Spinal cord (tissue), 10 donors: ENCODE results near the gene ZNF469. TPM values are rescaled to one million over a fixed set of nuclear protein-coding genes. Genes with fewer than 3 reads are reported as not detected.
A peak's percentile ranks its signal among the peaks of the same experiment; 100 is the strongest.

Experiments used
- DNase-seq, 6 donors: peaks; one replicate each; pipeline versions ENCODE4 v3.0.0 to v3.0.0-alpha.2; 2013 to 2015; ENCODE audit warnings: low spot score in 6 of 6, low read depth in 4 of 6
- H3K27ac ChIP-seq: one replicate; pipeline ENCODE4 v1.5.1; 2013; ENCODE audit warnings: low read depth, low read length, control low read depth
- H3K27me3 ChIP-seq: one replicate; pipeline ENCODE4 v1.6.1; 2013; ENCODE audit warnings: low read length; ENCODE audit not compliant: control insufficient read depth, insufficient read depth
- H3K36me3 ChIP-seq: one replicate; pipeline ENCODE4 v1.6.1; 2013; ENCODE audit warnings: low read length; ENCODE audit not compliant: control insufficient read depth, insufficient read depth
- H3K4me1 ChIP-seq: one replicate; pipeline ENCODE4 v1.6.1; 2013; ENCODE audit warnings: low read length; ENCODE audit not compliant: control insufficient read depth, insufficient read depth
- H3K4me3 ChIP-seq: one replicate; pipeline ENCODE4 v1.5.1; 2013; ENCODE audit warnings: low read depth, low read length, control low read depth
- H3K9me3 ChIP-seq: one replicate; pipeline ENCODE4 v1.6.1; 2013; ENCODE audit warnings: low read length; ENCODE audit not compliant: control insufficient read depth, insufficient read depth
- WGBS: methylation state at CpG from one replicate; pipeline ENCODE4 v1.1.5; 2013; ENCODE audit warnings: missing lambda C conversion rate; ENCODE audit not compliant: insufficient coverage; 5-methylcytosine and 5-hydroxymethylcytosine counted together
- polyA plus RNA-seq, 2 donors: library from polyadenylated mRNA; unstranded; fragments of 120-200 nt; gene quantifications; one replicate each; pipeline ENCODE4 v1.2.1, GENCODE V29; 2013; ENCODE audit not compliant: insufficient read length in 2 of 2
- total RNA-seq, 2 donors: library from RNA; depleted of rRNA in 1 of 2; stranded (reverse); fragments of 120-200 nt in 1 of 2; fragments of >200 nt in 1 of 2; gene quantifications; one replicate each; pipeline versions ENCODE4 v1.2.3 to v1.2.4, GENCODE V29; 2013 to 2014
- donor health status: healthy.

Gene ZNF469
- total and polyA plus RNA-seq, 4 donors, result 3.2 to 11.1 (median 5.8) TPM

DNA sequence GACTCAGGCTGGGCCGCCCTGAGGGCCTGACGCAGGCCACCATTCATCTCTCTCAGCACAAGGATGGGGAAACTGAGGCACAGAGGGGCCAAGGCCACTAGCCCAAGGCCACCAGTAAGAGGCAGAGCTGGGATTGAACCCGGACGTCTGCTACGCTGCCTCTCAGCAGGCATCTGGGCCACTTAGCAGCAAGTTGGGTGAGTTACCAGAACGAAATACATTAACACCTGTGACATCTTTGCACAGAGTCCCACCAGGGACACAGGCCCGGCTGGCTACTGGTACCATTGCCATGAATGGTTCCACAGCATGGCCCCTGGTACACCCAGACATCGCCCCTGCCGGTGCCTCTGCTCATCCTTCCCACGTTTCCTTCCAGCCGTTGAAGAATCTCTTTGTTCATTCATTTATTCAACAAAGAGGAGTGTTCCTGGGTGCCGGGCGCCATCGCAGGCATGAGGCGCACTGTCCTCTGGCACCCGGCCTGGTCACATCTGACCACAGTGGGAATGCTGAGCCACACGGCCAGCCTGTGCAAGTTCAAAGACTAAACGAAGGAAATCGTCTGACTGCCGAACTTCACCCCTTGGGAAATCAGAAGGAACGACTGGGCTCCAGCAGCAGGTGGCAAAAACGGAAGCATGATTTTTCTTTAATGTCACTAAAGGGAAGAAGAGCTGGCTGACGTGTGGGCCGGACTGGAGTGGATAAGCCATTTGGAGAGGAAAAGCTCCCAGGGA, 7.4 kb upstream of the ZNF469 start:
- no peak overlapping the region for H3K4me3 ChIP-seq
- H3K9me3 ChIP-seq, result no peaks in the 10 kb centered on the region
- peaks cover 4% of the 10 kb centered on the region for H3K36me3 ChIP-seq
- peaks cover 54% of the 10 kb centered on the region for H3K4me1 ChIP-seq
- 49% methylated on average over 24 of the region's 24 CpGs for WGBS
- H3K27ac ChIP-seq, result peak overlapping the region; percentile 88
- peak in 2 of 6 donors; percentile 47 to 59 for DNase-seq
- H3K27me3 ChIP-seq, result no peaks in the 10 kb centered on the region

DNA sequence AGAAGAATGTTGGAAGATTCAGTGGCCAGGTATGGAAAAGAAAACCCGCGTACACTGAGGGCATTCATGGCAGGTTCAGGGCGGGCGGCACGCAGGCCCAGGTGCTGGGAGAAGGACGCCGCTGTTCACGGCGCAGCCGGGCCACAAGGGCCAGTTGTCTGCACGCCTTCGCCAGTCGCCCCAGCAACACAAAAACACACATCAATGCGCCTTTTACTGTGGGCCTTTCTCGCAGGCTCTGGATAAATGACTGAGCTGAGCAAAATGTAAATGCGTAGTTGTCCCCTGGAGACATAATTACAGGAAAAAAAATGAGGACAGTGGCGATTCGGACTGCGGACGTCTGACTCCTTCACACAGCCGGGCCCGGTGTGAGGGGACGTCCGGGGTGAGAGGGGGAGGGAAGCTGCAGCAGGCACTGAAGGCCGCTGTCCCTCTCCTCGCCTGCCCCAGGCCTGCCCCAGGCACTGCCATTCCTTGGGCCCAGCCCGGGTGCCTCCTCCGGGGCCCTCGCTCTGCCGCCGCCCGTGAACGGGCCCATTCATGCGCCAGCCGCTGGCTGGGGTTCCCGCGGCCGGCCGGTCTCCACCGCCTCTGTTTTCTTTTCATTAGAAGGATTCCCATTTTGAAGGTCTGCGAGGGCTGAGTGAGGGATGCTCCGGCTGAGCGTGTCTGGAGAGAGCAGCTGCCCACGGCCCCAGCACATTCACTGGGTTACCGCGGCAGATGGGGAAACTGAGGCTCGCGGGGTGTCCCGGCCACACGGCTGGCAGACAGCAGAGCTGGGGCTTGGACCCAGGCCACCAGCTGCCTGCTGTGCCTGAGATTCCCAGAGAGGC, 6.5 kb upstream of the ZNF469 start:
- peak in 3 of 6 donors; percentile 55 to 89 (median 80) for DNase-seq
- Histone ChIP-seq H3K4me3 (no peak overlapping the region), H3K36me3 (peaks cover 4% of the 10 kb centered on the region), H3K9me3 (no peaks in the 10 kb centered on the region), H3K27me3 (no peaks in the 10 kb centered on the region), H3K4me1 (peaks cover 54% of the 10 kb centered on the region), H3K27ac (peak overlapping the region; percentile 88)
- 26% methylated on average over 41 of the region's 50 CpGs for WGBS

DNA sequence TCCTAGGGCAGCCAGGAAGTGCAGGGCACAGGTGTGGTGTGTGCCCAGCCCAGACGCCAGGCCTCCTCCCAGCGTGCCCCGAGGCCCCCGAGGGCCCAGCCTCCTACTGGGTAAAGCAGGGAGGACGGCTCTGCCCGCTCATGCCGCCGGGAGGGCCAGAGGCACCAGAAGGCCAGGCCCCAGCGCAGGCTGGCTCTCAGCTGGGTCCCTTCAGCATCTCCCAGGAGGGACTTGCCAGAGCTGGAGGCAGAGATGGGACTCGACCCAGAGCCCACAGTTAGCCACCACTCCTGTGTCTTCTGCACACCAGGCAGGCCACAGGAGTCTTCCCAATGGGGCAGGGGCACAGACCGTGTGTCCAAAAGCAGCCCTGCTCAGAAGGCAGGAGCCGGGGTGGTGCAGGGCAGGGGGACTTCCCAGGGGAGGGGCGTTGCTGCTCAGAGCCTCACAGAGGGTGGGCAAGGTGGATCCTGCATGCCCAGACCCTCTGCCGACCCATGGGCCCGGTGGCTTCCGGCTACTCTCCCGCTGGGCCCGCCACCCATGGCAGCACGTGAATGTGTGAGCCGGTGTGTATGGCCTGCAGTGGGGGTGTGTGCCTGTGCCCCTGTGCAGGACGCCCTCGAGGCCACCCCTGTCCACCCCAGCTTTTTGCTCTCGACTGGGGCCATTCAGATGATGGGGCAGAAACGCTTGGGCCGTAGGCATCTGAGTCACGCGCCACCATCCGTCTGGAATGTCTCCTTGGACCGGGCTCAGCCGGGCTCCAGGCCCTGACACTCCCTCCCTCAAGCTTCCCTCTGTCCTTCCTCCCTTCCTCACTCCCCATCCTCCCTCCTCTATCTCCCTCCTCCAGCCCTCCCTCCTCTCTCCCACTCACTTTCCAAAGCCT, 5.7 kb upstream of the ZNF469 start:
- H3K27ac ChIP-seq, result peak overlapping the region; percentile 88
- WGBS, result 66% methylated on average over 26 of the region's 30 CpGs
- no peaks in the 10 kb centered on the region for H3K27me3 ChIP-seq
- peaks cover 61% of the 10 kb centered on the region for H3K4me1 ChIP-seq
- no peaks in the 10 kb centered on the region for H3K9me3 ChIP-seq
- no peak overlapping the region for H3K4me3 ChIP-seq
- DNase-seq, result no peak
- H3K36me3 ChIP-seq, result peaks cover 4% of the 10 kb centered on the region

DNA sequence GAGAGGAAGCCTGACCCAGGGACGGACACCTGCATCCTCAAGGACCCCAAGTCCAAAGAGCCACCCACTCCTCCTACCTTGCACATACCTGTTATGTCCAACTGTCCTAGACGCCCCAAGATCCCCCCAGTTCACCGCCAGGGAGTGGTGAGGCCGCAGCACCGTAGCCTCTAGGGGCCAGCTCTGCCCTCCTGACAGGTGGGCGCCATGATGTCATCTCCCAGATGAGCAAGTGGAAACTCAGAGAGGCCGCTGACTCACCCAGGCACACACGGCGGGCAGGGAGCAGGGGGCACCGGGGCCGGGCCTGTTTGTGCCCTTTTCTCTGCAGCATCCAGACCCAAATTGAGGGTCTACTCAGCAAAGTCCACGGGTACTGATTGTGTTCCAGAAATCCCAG, 4.8 kb upstream of the ZNF469 start:
- H3K9me3 ChIP-seq, result no peaks in the 10 kb centered on the region
- H3K27me3 ChIP-seq, result peaks cover 2% of the 10 kb centered on the region
- 89% methylated on average over 12 of the region's 12 CpGs for whole genome bisulfite sequencing
- no peak for DNase-seq
- peaks cover 4% of the 10 kb centered on the region for H3K36me3 ChIP-seq
- H3K4me3 ChIP-seq, result no peak overlapping the region
- H3K27ac ChIP-seq, result peak overlapping the region; percentile 88
- H3K4me1 ChIP-seq, result peaks cover 69% of the 10 kb centered on the region

DNA sequence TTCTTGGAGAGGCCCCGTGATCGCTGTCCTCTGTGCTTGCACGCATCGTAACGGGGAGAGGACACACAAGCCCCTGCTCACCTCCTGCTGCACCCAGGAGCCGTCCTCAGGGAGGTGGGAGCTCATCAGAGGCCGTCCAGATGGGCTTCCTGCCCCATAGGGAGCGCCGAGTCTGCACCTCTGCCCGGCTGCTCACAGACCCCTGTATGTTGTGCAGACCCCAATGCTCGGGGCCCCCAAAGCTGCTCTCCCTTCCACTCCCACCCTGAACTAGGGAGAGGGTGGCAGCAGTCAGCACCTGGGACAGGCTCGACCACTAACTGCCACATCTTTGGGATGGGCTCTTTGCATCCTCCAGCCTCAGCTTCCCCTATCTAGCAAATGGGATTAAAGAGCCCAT, 4.4 kb upstream of the ZNF469 start:
- Histone ChIP-seq H3K4me1 (peaks cover 69% of the 10 kb centered on the region), H3K4me3 (no peak overlapping the region), H3K9me3 (no peaks in the 10 kb centered on the region), H3K27me3 (peaks cover 2% of the 10 kb centered on the region), H3K36me3 (peaks cover 4% of the 10 kb centered on the region), H3K27ac (peak overlapping the region; percentile 88)
- WGBS, result 87% methylated on average over 12 of the region's 12 CpGs
- DNase-seq, result no peak

DNA sequence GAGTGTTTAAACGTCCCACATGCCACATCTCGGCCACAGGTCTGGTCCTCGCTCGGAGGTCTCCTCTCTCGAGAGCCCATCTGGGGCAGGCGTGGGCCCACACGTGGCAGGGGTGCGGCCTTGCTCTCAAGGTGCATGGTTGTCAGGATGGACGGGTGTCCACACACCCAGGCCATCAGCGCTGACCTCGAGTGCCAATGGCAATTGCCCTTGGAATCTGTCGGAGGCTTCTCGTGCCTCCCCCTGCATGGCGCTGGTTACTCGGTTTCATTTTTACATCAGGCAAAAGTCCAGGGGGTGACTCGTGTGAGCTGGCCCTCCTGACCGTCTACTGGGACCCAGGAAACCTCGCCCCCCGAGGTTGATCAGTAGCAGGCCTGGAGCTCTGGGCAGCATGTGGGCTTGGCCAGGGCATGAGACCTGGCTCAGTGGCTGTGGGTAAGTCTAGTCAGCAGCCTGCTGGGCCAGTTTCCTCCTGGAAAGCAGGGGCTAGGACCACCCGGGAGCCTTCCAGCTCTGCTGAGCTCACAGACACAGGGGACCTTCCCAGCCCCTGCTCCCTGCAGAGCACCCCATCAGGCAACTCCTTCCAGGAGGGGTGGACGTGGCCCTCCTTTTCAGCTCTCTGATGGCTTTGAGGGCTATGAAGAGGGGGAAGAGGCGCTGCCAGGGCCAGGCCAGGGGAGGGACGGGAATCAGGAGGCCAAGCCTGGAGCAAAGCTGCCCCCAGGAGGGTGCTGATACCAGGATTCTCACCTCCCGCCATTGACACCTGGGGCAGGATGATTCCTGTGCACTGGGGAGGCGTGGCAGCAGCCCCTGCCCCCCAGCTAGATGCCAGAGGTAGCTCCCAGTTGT, 3.7 kb upstream of the ZNF469 start:
- H3K9me3 ChIP-seq, result no peaks in the 10 kb centered on the region
- peaks cover 6% of the 10 kb centered on the region for H3K27me3 ChIP-seq
- DNase-seq, result no peak
- peaks cover 4% of the 10 kb centered on the region for H3K36me3 ChIP-seq
- H3K27ac ChIP-seq, result no peak overlapping the region
- WGBS, result 86% methylated on average over 24 of the region's 25 CpGs
- peaks cover 73% of the 10 kb centered on the region for H3K4me1 ChIP-seq
- H3K4me3 ChIP-seq, result no peak overlapping the region

DNA sequence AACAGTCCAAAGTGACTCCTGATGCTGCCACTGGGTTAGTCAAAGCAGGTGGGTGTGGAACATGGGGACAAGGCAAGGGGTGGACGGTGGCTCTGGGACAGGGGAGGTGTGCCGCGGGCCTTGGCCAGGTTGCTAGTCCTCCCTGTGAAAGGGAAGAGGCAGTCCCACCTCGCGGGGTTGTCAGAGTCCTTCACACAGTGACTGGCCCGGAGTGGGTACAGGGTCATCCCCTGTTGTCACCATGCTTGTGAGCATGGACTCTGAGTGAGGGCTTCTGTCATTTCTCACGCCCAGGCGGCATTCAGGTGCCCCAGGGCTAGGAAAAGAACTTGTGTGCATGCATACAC, 3.1 kb upstream of the ZNF469 start:
- DNase-seq, result no peak
- Histone ChIP-seq H3K36me3 (peaks cover 4% of the 10 kb centered on the region), H3K9me3 (no peaks in the 10 kb centered on the region), H3K27me3 (peaks cover 12% of the 10 kb centered on the region), H3K27ac (no peak overlapping the region), H3K4me3 (no peak overlapping the region), H3K4me1 (peaks cover 74% of the 10 kb centered on the region)
- WGBS, result 90% methylated on average over 8 of the region's 8 CpGs

DNA sequence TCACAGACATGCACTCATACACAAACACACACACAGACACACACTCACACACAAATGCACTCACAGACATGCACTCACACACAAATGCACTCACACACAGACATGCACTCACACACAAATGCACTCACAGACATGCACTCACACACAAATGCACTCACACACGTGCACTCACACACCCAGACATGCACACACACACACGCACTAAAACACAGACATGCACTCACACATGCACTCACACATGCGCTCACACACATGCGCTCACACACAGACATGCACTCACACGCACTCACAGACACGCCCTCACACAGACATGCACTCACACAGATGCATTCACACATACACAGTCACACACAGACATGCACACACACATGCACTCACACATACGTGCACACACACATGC, 2.7 kb upstream of the ZNF469 start:
- Histone ChIP-seq H3K36me3 (peaks cover 4% of the 10 kb centered on the region), H3K9me3 (no peaks in the 10 kb centered on the region), H3K4me1 (peaks cover 71% of the 10 kb centered on the region), H3K27me3 (peaks cover 15% of the 10 kb centered on the region), H3K27ac (no peak overlapping the region), H3K4me3 (no peak overlapping the region)
- WGBS, result 95% methylated on average over 7 of the region's 7 CpGs
- DNase-seq, result no peak

DNA sequence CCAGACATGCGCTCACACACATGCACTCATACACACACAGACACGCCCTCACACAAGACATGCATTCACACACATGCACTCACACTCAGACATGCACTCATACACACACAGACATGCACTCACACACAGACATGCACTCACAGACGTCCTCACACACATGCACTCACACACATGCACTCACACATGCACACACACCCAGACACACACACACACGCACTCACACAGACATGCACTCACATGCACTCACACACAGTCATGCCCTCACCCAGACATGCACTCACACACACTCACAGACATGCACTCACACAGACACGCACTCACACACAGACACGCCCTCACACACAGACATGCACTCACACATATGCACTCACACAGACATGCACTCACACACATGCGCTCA, 2.1 kb upstream of the ZNF469 start:
- Histone ChIP-seq H3K27me3 (peaks cover 18% of the 10 kb centered on the region), H3K4me3 (no peak overlapping the region)
- whole genome bisulfite sequencing, result 89% methylated on average over 7 of the region's 7 CpGs

More for the DNA sequence above, 2.1 kb upstream of the ZNF469 start:
- H3K4me1 ChIP-seq, result peaks cover 66% of the 10 kb centered on the region
- DNase-seq, result no peak
- H3K27ac ChIP-seq, result no peak overlapping the region
- no peaks in the 10 kb centered on the region for H3K9me3 ChIP-seq
- peaks cover 4% of the 10 kb centered on the region for H3K36me3 ChIP-seq
